ENCODE measurements around the gene NHERF1. TPM values are rescaled to one million over a fixed set of nuclear protein-coding genes. Genes with fewer than 3 reads are reported as not detected.

NHERF1 gene
- total and polyA plus RNA-seq, 2 of the 13 experiments (the other 11 are each of a cell fraction or from before 2014, with no cell fraction given): 169 to 269 TPM

DNA sequence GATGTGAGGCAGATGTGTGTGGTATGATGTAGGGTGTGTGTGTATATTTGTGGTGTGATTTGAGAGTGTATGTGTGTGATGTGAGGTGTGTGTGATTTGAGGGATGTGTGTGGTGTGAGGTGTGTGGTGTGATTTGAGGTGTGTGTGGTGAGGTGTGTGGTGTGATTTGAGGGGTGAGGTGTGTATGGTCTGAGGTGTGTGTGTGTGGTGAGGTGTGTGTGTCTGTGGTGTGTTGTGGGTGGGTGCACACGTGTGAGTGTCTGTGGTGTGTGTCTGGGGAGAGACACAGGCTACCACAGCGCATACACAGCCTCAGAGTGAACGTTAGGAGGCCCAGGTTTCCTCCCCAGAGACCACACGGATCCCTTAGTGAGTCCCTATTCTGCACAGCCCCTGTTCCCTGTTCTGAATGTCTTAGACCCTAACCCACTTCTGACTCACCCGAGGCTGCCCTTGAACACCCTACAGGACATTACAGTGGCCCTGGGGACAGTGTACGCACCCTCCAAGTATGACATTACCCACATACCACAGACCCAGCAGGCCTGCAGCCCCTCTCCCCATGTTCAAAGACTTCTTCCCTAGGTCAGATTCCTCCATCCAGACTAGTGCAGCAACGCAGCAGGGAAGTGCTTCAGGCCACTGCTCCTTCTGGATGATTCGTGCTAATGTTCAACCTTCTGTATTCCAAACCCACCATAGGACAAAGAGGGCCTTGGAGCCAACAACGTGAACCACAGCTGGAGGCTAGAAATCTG lies 14.9 kb upstream of the NHERF1 start:
- ATAC-seq: no peak
- peak; percentile 64 for FAIRE-seq
- TF ChIP-seq, protein P1, sequence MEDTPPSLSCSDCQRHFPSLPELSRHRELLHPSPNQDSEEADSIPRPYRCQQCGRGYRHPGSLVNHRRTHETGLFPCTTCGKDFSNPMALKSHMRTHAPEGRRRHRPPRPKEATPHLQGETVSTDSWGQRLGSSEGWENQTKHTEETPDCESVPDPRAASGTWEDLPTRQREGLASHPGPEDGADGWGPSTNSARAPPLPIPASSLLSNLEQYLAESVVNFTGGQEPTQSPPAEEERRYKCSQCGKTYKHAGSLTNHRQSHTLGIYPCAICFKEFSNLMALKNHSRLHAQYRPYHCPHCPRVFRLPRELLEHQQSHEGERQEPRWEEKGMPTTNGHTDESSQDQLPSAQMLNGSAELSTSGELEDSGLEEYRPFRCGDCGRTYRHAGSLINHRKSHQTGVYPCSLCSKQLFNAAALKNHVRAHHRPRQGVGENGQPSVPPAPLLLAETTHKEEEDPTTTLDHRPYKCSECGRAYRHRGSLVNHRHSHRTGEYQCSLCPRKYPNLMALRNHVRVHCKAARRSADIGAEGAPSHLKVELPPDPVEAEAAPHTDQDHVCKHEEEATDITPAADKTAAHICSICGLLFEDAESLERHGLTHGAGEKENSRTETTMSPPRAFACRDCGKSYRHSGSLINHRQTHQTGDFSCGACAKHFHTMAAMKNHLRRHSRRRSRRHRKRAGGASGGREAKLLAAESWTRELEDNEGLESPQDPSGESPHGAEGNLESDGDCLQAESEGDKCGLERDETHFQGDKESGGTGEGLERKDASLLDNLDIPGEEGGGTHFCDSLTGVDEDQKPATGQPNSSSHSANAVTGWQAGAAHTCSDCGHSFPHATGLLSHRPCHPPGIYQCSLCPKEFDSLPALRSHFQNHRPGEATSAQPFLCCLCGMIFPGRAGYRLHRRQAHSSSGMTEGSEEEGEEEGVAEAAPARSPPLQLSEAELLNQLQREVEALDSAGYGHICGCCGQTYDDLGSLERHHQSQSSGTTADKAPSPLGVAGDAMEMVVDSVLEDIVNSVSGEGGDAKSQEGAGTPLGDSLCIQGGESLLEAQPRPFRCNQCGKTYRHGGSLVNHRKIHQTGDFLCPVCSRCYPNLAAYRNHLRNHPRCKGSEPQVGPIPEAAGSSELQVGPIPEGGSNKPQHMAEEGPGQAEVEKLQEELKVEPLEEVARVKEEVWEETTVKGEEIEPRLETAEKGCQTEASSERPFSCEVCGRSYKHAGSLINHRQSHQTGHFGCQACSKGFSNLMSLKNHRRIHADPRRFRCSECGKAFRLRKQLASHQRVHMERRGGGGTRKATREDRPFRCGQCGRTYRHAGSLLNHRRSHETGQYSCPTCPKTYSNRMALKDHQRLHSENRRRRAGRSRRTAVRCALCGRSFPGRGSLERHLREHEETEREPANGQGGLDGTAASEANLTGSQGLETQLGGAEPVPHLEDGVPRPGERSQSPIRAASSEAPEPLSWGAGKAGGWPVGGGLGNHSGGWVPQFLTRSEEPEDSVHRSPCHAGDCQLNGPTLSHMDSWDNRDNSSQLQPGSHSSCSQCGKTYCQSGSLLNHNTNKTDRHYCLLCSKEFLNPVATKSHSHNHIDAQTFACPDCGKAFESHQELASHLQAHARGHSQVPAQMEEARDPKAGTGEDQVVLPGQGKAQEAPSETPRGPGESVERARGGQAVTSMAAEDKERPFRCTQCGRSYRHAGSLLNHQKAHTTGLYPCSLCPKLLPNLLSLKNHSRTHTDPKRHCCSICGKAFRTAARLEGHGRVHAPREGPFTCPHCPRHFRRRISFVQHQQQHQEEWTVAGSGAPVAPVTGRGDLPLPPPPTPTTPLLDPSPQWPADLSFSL (CRISPR knock-in tag; IDR thresholded peaks at IDR 0.05): peak; percentile 77
- no peak for TF ChIP-seq RCOR2 (CRISPR knock-in tag; IDR thresholded peaks at IDR 0.05)
- H3K9ac ChIP-seq (ENCODE audit: insufficient read depth, low read depth, low read length): no peak overlapping the region
- no peak for DNase-seq (ENCODE audit: low spot score)
- H3K9me3 ChIP-seq (ENCODE audit: low read length): peaks cover 4% of the 10 kb centered on the region; the same call in 1 of the 2 replicates
- no peaks in the 10 kb centered on the region for H3K79me2 ChIP-seq (ENCODE audit: insufficient read depth, low read length)
- H3K36me3 ChIP-seq (replicated peaks in 1 of 2; ENCODE audit: control insufficient read depth in 1 of 2, insufficient read depth in 2 of 2, low read length in 2 of 2): no peaks in the 10 kb centered on the region
- intact Hi-C loops (cut with micrococcal nuclease; ENCODE audit: unreplicated experiment) (no loop called here), in situ Hi-C loops (cut with HindIII; ENCODE audit: extremely low pct_ligation_motif_present, low pct_unique_long_range_greater_than_20kb) (no loop called here)
- no peak overlapping the region for H2AFZ ChIP-seq (ENCODE audit: low read length)
- H3K4me2 ChIP-seq (ENCODE audit: low read depth, low read length): no peak overlapping the region
- ChIA-PET CTCF (ENCODE audit: low intra/inter-chr PET ratio, low total read pairs) (no interaction called here), POLR2A (interaction anchor here (5.6 kb wide), 1 partner anchor 19 kb away, joined by 221 read pairs; no protein-coding TSS in a partner anchor)
- no TSS peak for BruUV-seq (replicated peaks)
- peaks cover 5 to 42% of the 10 kb centered on the region in 2 experiments; a peak in 4 of 5 replicates for H3K27me3 ChIP-seq (ENCODE audit: control insufficient read depth in 1 of 2, insufficient read depth in 2 of 2, low read length in 2 of 2)
- no peak overlapping the region for H3K4me3 ChIP-seq (replicated peaks in 1 of 3; ENCODE audit: insufficient read depth in 1 of 3, low read depth in 2 of 3, low read length in 3 of 3)
- no peaks in the 10 kb centered on the region for H4K20me1 ChIP-seq (ENCODE audit: insufficient read depth, low read length)
- 22% methylated on average over 9 of the region's 9 CpGs for WGBS (ENCODE audit: low lambda C conversion rate)
- peaks cover 27% of the 10 kb centered on the region for H3K4me1 ChIP-seq (ENCODE audit: insufficient read depth, low read length)
- H3K27ac ChIP-seq (ENCODE audit: extremely low read length, insufficient read depth, low read length): no peak overlapping the region
